ENCODE measurements around the gene SLC39A11.

Gene SLC39A11

DNA sequence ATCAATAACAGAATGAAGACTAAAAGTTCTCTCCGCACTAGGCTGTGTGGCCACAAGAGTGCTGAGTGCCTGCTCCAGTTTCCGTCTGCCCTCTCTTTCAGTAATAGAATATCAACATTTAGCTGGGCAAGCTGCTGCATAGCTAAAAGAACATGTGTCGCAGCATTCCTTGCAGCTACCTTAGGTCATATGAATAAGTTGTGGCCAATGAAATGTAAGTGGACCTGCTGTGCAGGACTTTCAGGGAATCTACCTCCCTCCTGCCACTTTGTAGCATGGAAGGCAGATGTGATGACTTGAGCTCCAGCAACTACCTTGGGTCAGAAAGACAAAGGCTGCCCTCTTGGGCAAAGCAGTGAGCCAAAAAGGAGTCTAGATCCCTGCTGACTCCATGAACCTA is 25.4 kb downstream of the SLC39A11 start:
- TF ChIP-seq, protein P1, sequence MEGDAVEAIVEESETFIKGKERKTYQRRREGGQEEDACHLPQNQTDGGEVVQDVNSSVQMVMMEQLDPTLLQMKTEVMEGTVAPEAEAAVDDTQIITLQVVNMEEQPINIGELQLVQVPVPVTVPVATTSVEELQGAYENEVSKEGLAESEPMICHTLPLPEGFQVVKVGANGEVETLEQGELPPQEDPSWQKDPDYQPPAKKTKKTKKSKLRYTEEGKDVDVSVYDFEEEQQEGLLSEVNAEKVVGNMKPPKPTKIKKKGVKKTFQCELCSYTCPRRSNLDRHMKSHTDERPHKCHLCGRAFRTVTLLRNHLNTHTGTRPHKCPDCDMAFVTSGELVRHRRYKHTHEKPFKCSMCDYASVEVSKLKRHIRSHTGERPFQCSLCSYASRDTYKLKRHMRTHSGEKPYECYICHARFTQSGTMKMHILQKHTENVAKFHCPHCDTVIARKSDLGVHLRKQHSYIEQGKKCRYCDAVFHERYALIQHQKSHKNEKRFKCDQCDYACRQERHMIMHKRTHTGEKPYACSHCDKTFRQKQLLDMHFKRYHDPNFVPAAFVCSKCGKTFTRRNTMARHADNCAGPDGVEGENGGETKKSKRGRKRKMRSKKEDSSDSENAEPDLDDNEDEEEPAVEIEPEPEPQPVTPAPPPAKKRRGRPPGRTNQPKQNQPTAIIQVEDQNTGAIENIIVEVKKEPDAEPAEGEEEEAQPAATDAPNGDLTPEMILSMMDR (conservative IDR thresholded peaks at IDR 0.05; ENCODE audit: low read depth, low read length): peak; percentile 6

GRCh38 chr17:73066148-73066884 is 26.2 kb downstream of the SLC39A11 start:
- H3K4me3 ChIP-seq (ENCODE audit: low read depth, low read length): no peak overlapping the region
- TF ChIP-seq, protein P1 (conservative IDR thresholded peaks at IDR 0.05; ENCODE audit: low read depth, low read length): no peak
- peak; percentile 24 for DNase-seq (ENCODE audit: low read depth)

More for the DNA sequence above, 25.4 kb downstream of the SLC39A11 start:
- H3K4me3 ChIP-seq (ENCODE audit: low read depth, low read length): no peak overlapping the region
- peak; percentile 78 for DNase-seq (ENCODE audit: low read depth)

DNA sequence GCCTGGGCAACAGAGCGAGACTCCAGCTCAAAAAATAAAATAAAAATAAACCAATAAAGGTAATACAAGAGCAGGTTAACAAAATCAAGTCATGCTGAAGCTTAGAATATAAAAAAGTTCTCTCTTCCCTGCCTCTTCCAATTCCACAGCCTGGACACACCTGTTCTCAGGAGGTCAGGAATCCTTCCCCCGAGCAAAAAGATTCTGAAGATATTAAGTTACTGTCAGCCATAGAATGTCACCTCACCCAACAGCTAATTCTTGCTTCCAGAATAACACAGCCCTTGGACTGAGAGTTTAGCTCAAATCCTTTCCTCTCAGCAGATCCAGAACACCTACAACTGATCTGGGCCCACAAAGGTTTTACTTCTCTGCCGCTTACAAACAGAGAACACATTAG is 27.1 kb downstream of the SLC39A11 start:
- TF ChIP-seq, protein P1 (conservative IDR thresholded peaks at IDR 0.05; ENCODE audit: low read depth, low read length): no peak
- DNase-seq (ENCODE audit: low read depth): no peak
- no peak overlapping the region for H3K4me3 ChIP-seq (ENCODE audit: low read depth, low read length)

DNA sequence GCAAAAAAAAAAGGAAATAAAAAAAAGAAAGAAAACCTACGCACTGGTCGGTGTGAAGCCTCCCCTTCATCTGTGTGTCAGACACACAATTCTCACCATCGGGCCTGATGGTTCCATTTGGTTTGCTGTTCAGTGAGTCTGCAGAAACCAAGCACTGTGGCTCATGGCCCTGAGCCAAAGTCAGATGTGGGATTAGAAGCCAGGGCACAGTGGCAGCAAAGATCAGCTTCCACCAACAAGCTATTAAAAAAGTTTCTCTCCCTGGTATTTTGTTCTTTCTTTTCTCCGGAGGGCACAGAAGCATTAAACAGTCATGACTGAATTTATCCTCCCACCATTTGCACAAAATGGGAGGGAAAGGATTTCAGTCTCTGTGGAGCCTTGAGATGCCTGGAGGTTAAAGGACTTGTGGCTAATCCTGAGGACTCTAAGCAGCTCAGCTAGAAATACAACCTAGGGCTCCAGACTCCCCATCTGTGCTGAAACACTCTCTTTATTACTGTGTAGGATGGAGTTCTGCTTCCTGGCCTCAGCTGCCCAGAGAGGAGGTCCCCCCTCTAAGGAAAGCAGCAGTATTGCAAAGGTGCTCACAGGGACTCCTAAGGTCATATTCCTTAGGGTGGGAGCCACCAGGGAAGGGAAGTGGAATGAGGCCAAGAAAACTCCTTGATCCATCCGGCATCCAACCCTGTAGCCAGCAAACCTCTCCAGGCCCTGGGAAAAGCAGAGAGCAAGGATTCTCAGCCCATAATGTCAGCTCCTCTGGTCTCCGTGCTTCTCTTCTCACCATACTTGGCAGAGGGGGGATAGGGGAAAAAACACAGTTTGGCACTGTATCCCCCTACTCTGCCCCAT is 28.2 kb downstream of the SLC39A11 start:
- H3K4me3 ChIP-seq (ENCODE audit: low read depth, low read length): no peak overlapping the region
- TF ChIP-seq, protein P1 (conservative IDR thresholded peaks at IDR 0.05; ENCODE audit: low read depth, low read length): no peak
- DNase-seq (ENCODE audit: low read depth): peak; percentile 12

- no peak overlapping the region for H3K4me3 ChIP-seq (ENCODE audit: low read depth, low read length)
- TF ChIP-seq, protein P1 (conservative IDR thresholded peaks at IDR 0.05; ENCODE audit: low read depth, low read length): no peak
- no peak for DNase-seq (ENCODE audit: low read depth)
Measured at GRCh38 chr17:73062726-73063125, 29.8 kb downstream of the SLC39A11 start.

GRCh38 chr17:73061161-73061560 is 31.3 kb downstream of the SLC39A11 start:
- no peak overlapping the region for H3K4me3 ChIP-seq (ENCODE audit: low read depth, low read length)
- DNase-seq (ENCODE audit: low read depth): no peak
- TF ChIP-seq, protein P1 (conservative IDR thresholded peaks at IDR 0.05; ENCODE audit: low read depth, low read length): no peak
